IMR-90 (cell line): Measurements from ENCODE around the gene PRKD3.

ENCODE experiments used
- BHLHE40 ChIP-seq: fragments of 150-350 bp; IDR thresholded peaks from 2 replicates; pipeline ENCODE4 v1.6.1; 2016; ENCODE audit warnings: mild to moderate bottlenecking, low read depth, low read length
- CEBPB ChIP-seq: IDR thresholded peaks from 2 replicates; pipeline ENCODE4 v1.6.1; 2012; ENCODE audit warnings: low read depth, low read length, improper control_type of control experiment
- CTCF ChIP-seq: conservative IDR thresholded peaks from 2 replicates; pipeline ENCODE4 v1.5.1; 2012; ENCODE audit warnings: mild to moderate bottlenecking, low read depth, low read length, improper control_type of control experiment
- ELK1 ChIP-seq: fragments of 150-350 bp; IDR thresholded peaks from 2 replicates; pipeline ENCODE4 v1.6.1; 2016; ENCODE audit warnings: low read depth, mild to moderate bottlenecking, low read length, moderate library complexity, borderline replicate concordance
- FOS ChIP-seq: fragments of 150-350 bp; IDR thresholded peaks from 2 replicates; pipeline ENCODE4 v1.6.1; 2016; ENCODE audit warnings: low read depth, low read length
- MAFK ChIP-seq: IDR thresholded peaks from 2 replicates; pipeline ENCODE4 v1.6.1; 2012; ENCODE audit warnings: low read depth, low read length, improper control_type of control experiment
- MXI1 ChIP-seq: IDR thresholded peaks from 2 replicates; pipeline ENCODE4 v1.6.1; 2012; ENCODE audit warnings: low read depth, mild to moderate bottlenecking, low read length, moderate library complexity, borderline replicate concordance
- NFE2L2 ChIP-seq: fragments of 150-350 bp; IDR thresholded peaks from 2 replicates; pipeline ENCODE4 v1.6.1; 2016; ENCODE audit warnings: low read depth, mild to moderate bottlenecking, low read length
- POLR2A ChIP-seq: IDR thresholded peaks from 2 replicates; pipeline ENCODE4 v1.6.1; 2012; ENCODE audit warnings: mild to moderate bottlenecking, low read depth, low read length
- RAD21 ChIP-seq: IDR thresholded peaks from 2 replicates; pipeline ENCODE4 v1.6.1; 2012; ENCODE audit warnings: low read length, improper control_type of control experiment
- RFX5 ChIP-seq: IDR thresholded peaks from 2 replicates; pipeline ENCODE4 v1.8.0; 2012; ENCODE audit warnings: low read depth, mild to moderate bottlenecking, low read length, moderate library complexity
- SMC3 ChIP-seq: fragments of 150-350 bp; IDR thresholded peaks from 2 replicates; pipeline ENCODE4 v1.6.1; 2016; ENCODE audit warnings: low read depth, mild to moderate bottlenecking, antibody characterized with exemption, low read length, moderate library complexity
- USF2 ChIP-seq: fragments of 150-350 bp; IDR thresholded peaks from 2 replicates; pipeline ENCODE4 v1.6.1; 2017; ENCODE audit warnings: mild to moderate bottlenecking, antibody characterized with exemption, low read length, low read depth

GRCh38 chr2:37284381-37284780 lies 40.3 kb downstream of the PRKD3 start:
- TF ChIP-seq POLR2A (no peak), CTCF (no peak), RAD21 (no peak), MXI1 (no peak), USF2 (no peak), CEBPB (no peak), BHLHE40 (no peak), MAFK (no peak), FOS (no peak), SMC3 (no peak), NFE2L2 (no peak), RFX5 (no peak), ELK1 (no peak)
